ENCODE data around the gene AK9.

DNA sequence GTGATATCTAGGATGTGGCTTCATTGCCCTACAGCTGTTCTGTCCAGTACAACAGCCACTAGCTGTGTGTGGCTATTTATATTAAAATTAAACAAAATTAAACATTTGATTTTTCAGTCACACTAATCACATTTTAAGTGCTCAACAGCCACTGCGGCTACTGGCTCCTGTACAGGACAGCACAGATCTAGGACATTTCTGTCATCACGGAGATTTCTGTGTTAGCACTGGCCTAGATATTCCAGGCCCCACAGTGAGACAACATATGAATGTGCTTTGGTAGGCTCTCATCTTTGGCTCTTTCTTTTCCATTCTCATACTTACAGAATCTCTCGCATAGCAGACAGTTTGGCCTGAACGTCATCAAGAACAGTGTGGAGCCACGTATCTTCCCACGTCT is 159.6 kb downstream of the AK9 start:
- TF ChIP-seq EP300 (IDR thresholded peaks at IDR 0.05) (no peak), POLR2A (IDR thresholded peaks at IDR 0.05) (no peak)
- TF ChIP-seq, protein P1, sequence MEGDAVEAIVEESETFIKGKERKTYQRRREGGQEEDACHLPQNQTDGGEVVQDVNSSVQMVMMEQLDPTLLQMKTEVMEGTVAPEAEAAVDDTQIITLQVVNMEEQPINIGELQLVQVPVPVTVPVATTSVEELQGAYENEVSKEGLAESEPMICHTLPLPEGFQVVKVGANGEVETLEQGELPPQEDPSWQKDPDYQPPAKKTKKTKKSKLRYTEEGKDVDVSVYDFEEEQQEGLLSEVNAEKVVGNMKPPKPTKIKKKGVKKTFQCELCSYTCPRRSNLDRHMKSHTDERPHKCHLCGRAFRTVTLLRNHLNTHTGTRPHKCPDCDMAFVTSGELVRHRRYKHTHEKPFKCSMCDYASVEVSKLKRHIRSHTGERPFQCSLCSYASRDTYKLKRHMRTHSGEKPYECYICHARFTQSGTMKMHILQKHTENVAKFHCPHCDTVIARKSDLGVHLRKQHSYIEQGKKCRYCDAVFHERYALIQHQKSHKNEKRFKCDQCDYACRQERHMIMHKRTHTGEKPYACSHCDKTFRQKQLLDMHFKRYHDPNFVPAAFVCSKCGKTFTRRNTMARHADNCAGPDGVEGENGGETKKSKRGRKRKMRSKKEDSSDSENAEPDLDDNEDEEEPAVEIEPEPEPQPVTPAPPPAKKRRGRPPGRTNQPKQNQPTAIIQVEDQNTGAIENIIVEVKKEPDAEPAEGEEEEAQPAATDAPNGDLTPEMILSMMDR (IDR thresholded peaks at IDR 0.05), result no peak
